ENCODE data around the gene TM4SF18.

DNA sequence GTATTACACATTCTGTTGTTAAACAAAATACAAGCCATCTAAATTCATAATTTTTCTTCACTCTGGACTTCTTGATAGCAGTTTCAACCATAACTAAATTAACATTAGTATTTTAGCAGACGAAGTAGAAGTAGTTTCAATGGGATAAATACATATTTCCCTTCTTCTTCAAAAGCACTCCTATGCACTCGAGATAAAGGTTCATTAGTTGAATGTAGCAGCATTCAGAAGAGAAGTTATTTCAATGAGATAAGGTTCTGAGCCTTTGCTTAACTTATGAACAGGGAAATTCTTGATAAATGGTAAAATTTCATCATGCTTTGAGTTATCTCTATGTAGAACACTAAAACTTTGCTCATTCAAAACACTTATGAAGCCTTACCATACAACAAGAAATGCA is 11.8 kb downstream of the TM4SF18 start:
- TF ChIP-seq, protein P1, sequence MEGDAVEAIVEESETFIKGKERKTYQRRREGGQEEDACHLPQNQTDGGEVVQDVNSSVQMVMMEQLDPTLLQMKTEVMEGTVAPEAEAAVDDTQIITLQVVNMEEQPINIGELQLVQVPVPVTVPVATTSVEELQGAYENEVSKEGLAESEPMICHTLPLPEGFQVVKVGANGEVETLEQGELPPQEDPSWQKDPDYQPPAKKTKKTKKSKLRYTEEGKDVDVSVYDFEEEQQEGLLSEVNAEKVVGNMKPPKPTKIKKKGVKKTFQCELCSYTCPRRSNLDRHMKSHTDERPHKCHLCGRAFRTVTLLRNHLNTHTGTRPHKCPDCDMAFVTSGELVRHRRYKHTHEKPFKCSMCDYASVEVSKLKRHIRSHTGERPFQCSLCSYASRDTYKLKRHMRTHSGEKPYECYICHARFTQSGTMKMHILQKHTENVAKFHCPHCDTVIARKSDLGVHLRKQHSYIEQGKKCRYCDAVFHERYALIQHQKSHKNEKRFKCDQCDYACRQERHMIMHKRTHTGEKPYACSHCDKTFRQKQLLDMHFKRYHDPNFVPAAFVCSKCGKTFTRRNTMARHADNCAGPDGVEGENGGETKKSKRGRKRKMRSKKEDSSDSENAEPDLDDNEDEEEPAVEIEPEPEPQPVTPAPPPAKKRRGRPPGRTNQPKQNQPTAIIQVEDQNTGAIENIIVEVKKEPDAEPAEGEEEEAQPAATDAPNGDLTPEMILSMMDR (IDR thresholded peaks at IDR 0.05; ENCODE audit: poor library complexity), result no peak
- no peak for TF ChIP-seq EZH2phosphoT487 (IDR thresholded peaks at IDR 0.05; ENCODE audit: low read depth, severe bottlenecking, unreplicated experiment)

Measured in hepatocyte (in vitro differentiated cells).